OCI-LY1 (cell line): ENCODE measurements around the gene SELENOO.
"Not testable (repeated sequence)": the region's sequence is repeated elsewhere in the genome, so short reads cannot be mapped to it uniquely, and the experiment has no call there.

Source experiments
- H2AFZ ChIP-seq: fragments of 200-600 bp; sonication (generic), shearing (Covaris generic); 2 replicates; pipeline ENCODE4 v1.6.0; 2014; ENCODE audit warnings: antibody characterized with exemption, mild to moderate bottlenecking, low read length
- H3F3A ChIP-seq: fragments of 200-600 bp; sonication (generic), shearing (Covaris generic); 2 replicates; pipeline ENCODE4 v1.6.0; 2014; ENCODE audit warnings: mild to moderate bottlenecking, antibody characterized with exemption, low read length, moderate library complexity; ENCODE audit not compliant: insufficient read depth
- H3K27ac ChIP-seq: fragments of 200-600 bp; sonication (generic); 2 replicates; pipeline ENCODE4 v1.5.1; 2014; ENCODE audit warnings: low read length, mixed run types, mild to moderate bottlenecking, low read depth; ENCODE audit not compliant: poor library complexity, severe bottlenecking
- H3K27me3 ChIP-seq: fragments of 200-600 bp; sonication (generic); 2 replicates; pipeline ENCODE4 v1.6.0; 2014; ENCODE audit warnings: antibody characterized with exemption, mild to moderate bottlenecking, low read length, moderate library complexity; ENCODE audit not compliant: insufficient read depth
- H3K36me3 ChIP-seq: fragments of 200-600 bp; sonication (generic); 2 replicates; pipeline ENCODE4 v1.6.1; 2014; ENCODE audit warnings: mild to moderate bottlenecking, antibody characterized with exemption, low read length, moderate library complexity, mixed read lengths; ENCODE audit not compliant: insufficient read depth
- H3K4me1 ChIP-seq: fragments of 200-600 bp; sonication (generic); 2 replicates; pipeline ENCODE4 v1.5.1; 2014; ENCODE audit warnings: mild to moderate bottlenecking, low read length, moderate library complexity; ENCODE audit not compliant: insufficient read depth, severe bottlenecking
- H3K4me2 ChIP-seq: fragments of 200-600 bp; sonication (generic), shearing (Covaris generic); 2 replicates; pipeline ENCODE4 v1.6.1; 2014; ENCODE audit warnings: low read length
- H3K4me3 ChIP-seq: fragments of 200-600 bp; sonication (generic); 2 replicates; pipeline ENCODE4 v1.5.1; 2014; ENCODE audit warnings: low read length, low read depth, mild to moderate bottlenecking, mixed read lengths; ENCODE audit not compliant: poor library complexity, severe bottlenecking
- H3K79me2 ChIP-seq: fragments of 200-600 bp; shearing (Covaris generic); 2 replicates; pipeline ENCODE4 v1.6.1; 2016; ENCODE audit warnings: mixed run types, low read length, mixed read lengths; ENCODE audit not compliant: insufficient read depth
- H3K9ac ChIP-seq: fragments of 200-600 bp; sonication (generic), shearing (Covaris generic); 2 replicates; pipeline ENCODE4 v1.6.1; 2014; ENCODE audit warnings: mild to moderate bottlenecking, low read length, mixed read lengths
- H3K9me2 ChIP-seq: fragments of 200-600 bp; sonication (generic), shearing (Covaris generic); 2 replicates; pipeline ENCODE4 v1.6.1; 2014; ENCODE audit warnings: low read depth, mild to moderate bottlenecking, low read length, mixed read lengths
- H3K9me3 ChIP-seq: fragments of 200-600 bp; shearing (Covaris generic); 2 replicates; pipeline ENCODE4 v1.6.1; 2014; ENCODE audit warnings: low read length, mixed read lengths
- H4K20me1 ChIP-seq: fragments of 200-600 bp; sonication (generic), shearing (Covaris generic); 2 replicates; pipeline ENCODE4 v1.6.0; 2016; ENCODE audit warnings: mild to moderate bottlenecking, low read length; ENCODE audit not compliant: insufficient read depth
- EZH2 ChIP-seq: fragments of 200-600 bp; sonication (generic), shearing (Covaris generic); IDR thresholded peaks from 2 replicates; pipeline ENCODE4 v1.8.0; 2017; ENCODE audit warnings: borderline replicate concordance, mixed run types, mild to moderate bottlenecking, antibody characterized with exemption, low read length, moderate library complexity, mixed read lengths
- TF ChIP-seq, protein P1 (sequence below): fragments of 200-600 bp; sonication (generic), shearing (Covaris generic); IDR thresholded peaks from 2 replicates; pipeline ENCODE4 v1.5.1; 2017; ENCODE audit warnings: mild to moderate bottlenecking, antibody characterized with exemption, low read length, moderate library complexity, mixed read lengths

Gene SELENOO

DNA sequence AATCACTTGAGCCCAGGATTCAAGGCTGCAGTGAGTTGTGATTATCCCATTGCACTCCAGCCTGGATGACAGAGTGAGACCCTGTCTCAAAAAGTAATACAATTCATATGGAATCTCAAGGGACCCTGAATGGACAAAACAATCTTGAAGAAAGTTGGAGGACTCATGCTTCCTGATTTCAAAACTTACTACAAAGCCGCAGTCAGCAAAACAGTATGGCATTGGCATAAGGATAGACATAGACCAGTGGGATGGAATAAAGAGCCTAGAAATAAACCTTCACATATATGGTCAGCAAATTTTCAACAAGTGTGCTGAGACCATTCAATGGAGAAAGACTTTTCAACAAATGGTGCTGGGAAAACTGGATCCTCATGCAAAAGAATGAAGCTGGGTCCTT is 2.5 kb downstream of the SELENOO start:
- no peak for TF ChIP-seq EZH2
- TF ChIP-seq, protein P1, sequence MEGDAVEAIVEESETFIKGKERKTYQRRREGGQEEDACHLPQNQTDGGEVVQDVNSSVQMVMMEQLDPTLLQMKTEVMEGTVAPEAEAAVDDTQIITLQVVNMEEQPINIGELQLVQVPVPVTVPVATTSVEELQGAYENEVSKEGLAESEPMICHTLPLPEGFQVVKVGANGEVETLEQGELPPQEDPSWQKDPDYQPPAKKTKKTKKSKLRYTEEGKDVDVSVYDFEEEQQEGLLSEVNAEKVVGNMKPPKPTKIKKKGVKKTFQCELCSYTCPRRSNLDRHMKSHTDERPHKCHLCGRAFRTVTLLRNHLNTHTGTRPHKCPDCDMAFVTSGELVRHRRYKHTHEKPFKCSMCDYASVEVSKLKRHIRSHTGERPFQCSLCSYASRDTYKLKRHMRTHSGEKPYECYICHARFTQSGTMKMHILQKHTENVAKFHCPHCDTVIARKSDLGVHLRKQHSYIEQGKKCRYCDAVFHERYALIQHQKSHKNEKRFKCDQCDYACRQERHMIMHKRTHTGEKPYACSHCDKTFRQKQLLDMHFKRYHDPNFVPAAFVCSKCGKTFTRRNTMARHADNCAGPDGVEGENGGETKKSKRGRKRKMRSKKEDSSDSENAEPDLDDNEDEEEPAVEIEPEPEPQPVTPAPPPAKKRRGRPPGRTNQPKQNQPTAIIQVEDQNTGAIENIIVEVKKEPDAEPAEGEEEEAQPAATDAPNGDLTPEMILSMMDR, result no peak
- Histone ChIP-seq H3K36me3 (peaks cover 58% of the 10 kb centered on the region), H3K4me2 (no peak overlapping the region), H3F3A (peaks cover 5% of the 10 kb centered on the region; the same call in 1 of the 2 replicates), H3K27me3 (no peaks in the 10 kb centered on the region), H2AFZ (no peak overlapping the region), H3K9me3 (no peaks in the 10 kb centered on the region), H3K27ac (no peak overlapping the region), H4K20me1 (no peaks in the 10 kb centered on the region), H3K4me3 (no peak overlapping the region), H3K4me1 (peaks cover 57% of the 10 kb centered on the region), H3K79me2 (peaks cover 25% of the 10 kb centered on the region), H3K9ac (no peak overlapping the region), H3K9me2 (no peaks in the 10 kb centered on the region)

GRCh38 chr22:50204571-50204970 is 3.8 kb downstream of the SELENOO start:
- no peak for TF ChIP-seq EZH2
- TF ChIP-seq, protein P1, result no peak
- H3F3A ChIP-seq, result 0 out of 2 replicates have a peak, but pooled peaks cover under 1% of the 10 kb centered on the region
- no peaks in the 10 kb centered on the region for H3K9me3 ChIP-seq
- H3K9ac ChIP-seq, result peak overlapping the region; percentile 7; the same call in 1 of the 2 replicates
- H3K79me2 ChIP-seq, result peaks cover 25% of the 10 kb centered on the region
- H3K36me3 ChIP-seq, result peaks cover 55% of the 10 kb centered on the region
- no peaks in the 10 kb centered on the region for H3K9me2 ChIP-seq
- H3K4me2 ChIP-seq, result peak overlapping the region; percentile 40
- H4K20me1 ChIP-seq, result no peaks in the 10 kb centered on the region
- peak overlapping the region; percentile 33 for H3K27ac ChIP-seq
- no peaks in the 10 kb centered on the region for H3K27me3 ChIP-seq
- no peak overlapping the region for H2AFZ ChIP-seq
- H3K4me1 ChIP-seq, result peaks cover 51% of the 10 kb centered on the region
- no peak overlapping the region for H3K4me3 ChIP-seq

- Histone ChIP-seq H3K27ac (peak overlapping the region; percentile 33), H3K36me3 (peaks cover 55% of the 10 kb centered on the region), H3K4me1 (peaks cover 47% of the 10 kb centered on the region), H3K9ac (peak overlapping the region; percentile 7; the same call in 1 of the 2 replicates), H3K4me2 (peak overlapping the region; percentile 40), H3K79me2 (peaks cover 25% of the 10 kb centered on the region)
- not testable (repeated sequence) for H2AFZ ChIP-seq, H3F3A ChIP-seq, H3K9me2 ChIP-seq, H3K4me3 ChIP-seq, H4K20me1 ChIP-seq, H3K9me3 ChIP-seq, H3K27me3 ChIP-seq
These were observed 4.2 kb downstream of the SELENOO start for GRCh38 chr22:50204998-50205397.
